ENCODE data around the gene GABRP. TPM values are rescaled to one million over a fixed set of nuclear protein-coding genes. Genes with fewer than 3 reads are reported as not detected.

GABRP gene, protein sequence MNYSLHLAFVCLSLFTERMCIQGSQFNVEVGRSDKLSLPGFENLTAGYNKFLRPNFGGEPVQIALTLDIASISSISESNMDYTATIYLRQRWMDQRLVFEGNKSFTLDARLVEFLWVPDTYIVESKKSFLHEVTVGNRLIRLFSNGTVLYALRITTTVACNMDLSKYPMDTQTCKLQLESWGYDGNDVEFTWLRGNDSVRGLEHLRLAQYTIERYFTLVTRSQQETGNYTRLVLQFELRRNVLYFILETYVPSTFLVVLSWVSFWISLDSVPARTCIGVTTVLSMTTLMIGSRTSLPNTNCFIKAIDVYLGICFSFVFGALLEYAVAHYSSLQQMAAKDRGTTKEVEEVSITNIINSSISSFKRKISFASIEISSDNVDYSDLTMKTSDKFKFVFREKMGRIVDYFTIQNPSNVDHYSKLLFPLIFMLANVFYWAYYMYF
- not detected in 5 replicates for total RNA-seq (2022; extraction: Qiagen RNA extraction; ENCODE audit: low read depth)

DNA sequence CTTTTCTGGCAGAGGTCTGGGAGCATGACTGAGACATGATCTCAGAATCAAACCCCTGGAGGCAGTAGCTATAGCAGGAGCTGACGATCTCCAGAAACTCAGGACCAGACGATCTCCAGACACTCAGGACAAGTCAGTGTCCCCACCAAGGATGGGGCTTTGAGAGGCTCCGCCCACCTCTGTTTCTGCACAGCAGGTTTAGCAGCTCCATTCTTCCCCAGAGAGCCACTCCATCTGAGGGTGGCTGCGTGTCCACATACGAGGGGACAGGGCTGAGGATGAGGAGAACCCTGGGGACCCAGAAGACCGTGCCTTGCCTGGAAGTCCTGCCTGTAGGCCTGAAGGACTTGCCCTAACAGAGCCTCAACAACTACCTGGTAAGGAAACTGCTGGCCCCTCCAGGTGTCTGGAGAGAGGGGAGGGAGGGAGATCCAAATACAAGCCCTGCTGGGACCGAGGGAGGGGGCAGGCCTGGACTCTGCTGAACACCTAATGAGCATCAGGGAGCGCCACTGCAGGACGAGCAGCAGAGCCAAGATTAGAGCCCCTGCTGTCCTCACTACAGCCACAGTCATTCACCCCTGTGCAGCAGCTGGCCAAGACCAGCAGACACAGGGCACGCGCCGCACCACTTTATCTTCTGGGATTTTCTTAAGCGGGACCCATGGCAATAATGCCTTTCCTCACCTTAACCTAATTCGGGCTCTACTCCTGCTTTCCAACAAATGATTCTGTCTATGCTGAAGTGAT, at the start of gene GABRP:
GABRP (plus strand) TSS at position 228 of the 750 bp plus-strand sequence. CDS start 4,891 bp downstream, outside the sequence.

GRCh38 chr5:170861917-170862766, 78.6 kb downstream of the GABRP start, which contains the start of gene RANBP17:
RANBP17 (plus strand) TSS chr5:170862018.

Other genes starting within 250 kb of the GABRP start
- gene RANBP17, start 78.3 kb downstream of the GABRP start, total RNA-seq (2022; extraction: Qiagen RNA extraction; ENCODE audit: low read depth), result 1.9 to 3.1 TPM (median 2.3 TPM) in 5 replicates